Measurements from ENCODE around the gene SLC7A1.

GRCh38 chr13:29567411-29567810 is 28.1 kb downstream of the SLC7A1 start:
- TF ChIP-seq CTCF (IDR thresholded peaks at IDR 0.05; ENCODE audit: low read length) (no peak), EZH2 (IDR thresholded peaks at IDR 0.05; ENCODE audit: borderline replicate concordance, low read length) (no peak)
